Bronchial epithelial cell (primary cell): ENCODE data around the gene LENEP. TPM values are rescaled to one million over a fixed set of nuclear protein-coding genes. Genes with fewer than 3 reads are reported as not detected.

Experiments
- DNase-seq: peaks from one replicate; pipeline ENCODE4 v3.0.0-alpha.2; 2010; ENCODE audit warnings: low read depth
- FAIRE-seq: peaks from 2 replicates; lab custom pipeline; 2011; peaks lifted over from hg19 to GRCh38; lab: Jason Lieb, UNC
- H3K27me3 ChIP-seq: 2 replicates; pipeline ENCODE4 v1.5.1; 2011; ENCODE audit warnings: low read length; ENCODE audit not compliant: control insufficient read depth, insufficient read depth
- H3K36me3 ChIP-seq: 2 replicates; pipeline ENCODE4 v1.5.1; 2011; ENCODE audit warnings: low read length; ENCODE audit not compliant: control insufficient read depth, insufficient read depth
- H3K4me3 ChIP-seq: 2 replicates; pipeline ENCODE4 v1.5.1; 2011; ENCODE audit warnings: mild to moderate bottlenecking, low read depth, low read length, control low read depth
- CTCF ChIP-seq: IDR thresholded peaks from 2 replicates; pipeline ENCODE4 v1.5.1; 2011; ENCODE audit warnings: mild to moderate bottlenecking, moderate library complexity, low read length, control low read depth, inconsistent platforms; ENCODE audit not compliant: insufficient read depth, severe bottlenecking
- total RNA-seq: library from RNA; depleted of rRNA; stranded (reverse); fragments of >200 nt; gene quantifications from 2 replicates; pipeline ENCODE4 v1.2.1, GENCODE V29; 2014

LENEP gene
- total RNA-seq, 1 donor from 2014 or later = not detected

- no peak for TF ChIP-seq CTCF
- H3K27me3 ChIP-seq = no peaks in the 10 kb centered on the region
- peak overlapping the region; percentile 2 for H3K4me3 ChIP-seq
- H3K36me3 ChIP-seq = peaks cover 43% of the 10 kb centered on the region
- DNase-seq (no peak), FAIRE-seq (no peak)
These were observed 25.9 kb upstream of the LENEP start for GRCh38 chr1:154967331-154967950.

- TF ChIP-seq CTCF = no peak
- FAIRE-seq (no peak), DNase-seq (no peak)
- Histone ChIP-seq H3K27me3 (no peaks in the 10 kb centered on the region), H3K4me3 (peak overlapping the region; percentile 74), H3K36me3 (peaks cover 41% of the 10 kb centered on the region)
These were observed 24.7 kb upstream of the LENEP start for GRCh38 chr1:154968731-154969130.

- TF ChIP-seq CTCF = no peak
These were observed 24.1 kb upstream of the LENEP start for GRCh38 chr1:154969246-154969645.

GRCh38 chr1:154969860-154970452 is 23.4 kb upstream of the LENEP start:
- FAIRE-seq (no peak), DNase-seq (no peak)
- no peak for TF ChIP-seq CTCF
- Histone ChIP-seq H3K27me3 (no peaks in the 10 kb centered on the region), H3K4me3 (peak overlapping the region; percentile 74), H3K36me3 (peaks cover 35% of the 10 kb centered on the region)

More at GRCh38 chr1:154969246-154969645, 24.1 kb upstream of the LENEP start:
- FAIRE-seq (no peak), DNase-seq (no peak)
- Histone ChIP-seq H3K27me3 (no peaks in the 10 kb centered on the region), H3K4me3 (peak overlapping the region; percentile 74), H3K36me3 (peaks cover 41% of the 10 kb centered on the region)

- no peak for TF ChIP-seq CTCF
- peaks cover 29% of the 10 kb centered on the region for H3K36me3 ChIP-seq
- peak; percentile 87 for DNase-seq
- H3K4me3 ChIP-seq = peak within 1 kb of the TSS; percentile 74
- no peak for FAIRE-seq
- H3K27me3 ChIP-seq = no peaks in the 10 kb centered on the region
These were observed 22.6 kb upstream of the LENEP start, which contains the start of gene SHC1 for GRCh38 chr1:154970631-154971340. Gene SHC1 (minus strand): TSS chr1:154970747. CDS start chr1:154970526, 221 bp downstream.
